Spleen (tissue), 11 donors: ENCODE measurements around the gene ABCA4. TPM values are rescaled to one million over a fixed set of nuclear protein-coding genes. Genes with fewer than 3 reads are reported as not detected.

Experiments used
- DNase-seq: peaks from one replicate; pipeline ENCODE4 v3.0.0-alpha.2; 2020
- H3K27ac ChIP-seq, 8 donors: fragments of 200-600 bp; sonication (generic) in 7 of 8; 1 replicate in 4 of 8; 2 replicates in 4 of 8; pipeline versions ENCODE4 v1.5.0 to v1.8.0; 2016 to 2021; ENCODE audit warnings: inconsistent platforms in 4 of 8, mild to moderate bottlenecking in 4 of 8, moderate library complexity in 1 of 8
- H3K27me3 ChIP-seq, 7 donors: fragments of 200-600 bp; sonication (generic) in 6 of 7; replicated peaks in 1 of 7; 1 replicate in 4 of 7; 2 replicates in 3 of 7; pipeline versions ENCODE4 v1.5.0 to v1.8.0; 2016 to 2021; ENCODE audit warnings: inconsistent platforms in 3 of 7, mild to moderate bottlenecking in 1 of 7
- H3K36me3 ChIP-seq, 6 donors: fragments of 200-600 bp; sonication (generic) in 5 of 6; 1 replicate in 4 of 6; 2 replicates in 2 of 6; pipeline versions ENCODE4 v1.5.0 to v1.8.0; 2016 to 2021; ENCODE audit warnings: inconsistent platforms in 2 of 6
- H3K4me1 ChIP-seq, 6 donors: fragments of 200-600 bp; sonication (generic) in 5 of 6; 1 replicate in 3 of 6; 2 replicates in 3 of 6; pipeline versions ENCODE4 v1.5.0 to v1.8.0; 2016 to 2021; ENCODE audit warnings: inconsistent platforms in 3 of 6
- H3K4me3 ChIP-seq, 8 donors: fragments of 200-600 bp; sonication (generic) in 7 of 8; 1 replicate in 4 of 8; 2 replicates in 4 of 8; pipeline versions ENCODE4 v1.5.0 to v1.8.0; 2016 to 2021; ENCODE audit warnings: inconsistent platforms in 4 of 8, mild to moderate bottlenecking in 4 of 8, moderate library complexity in 2 of 8
- H3K9me3 ChIP-seq, 8 donors: fragments of 200-600 bp; sonication (generic) in 7 of 8; 1 replicate in 4 of 8; 2 replicates in 4 of 8; pipeline versions ENCODE4 v1.5.0 to v1.8.0; 2016 to 2021; ENCODE audit warnings: inconsistent platforms in 4 of 8
- CTCF ChIP-seq, 11 experiments: fragments of 200-600 bp in 7 of 11; fragments of 450-650 bp in 4 of 11; sonication (generic) in 4 of 11; IDR thresholded peaks in 8 of 11; conservative IDR thresholded peaks in 3 of 11; 1 replicate in 7 of 11; 2 replicates in 4 of 11; pipeline versions ENCODE4 v1.4.0 to v1.8.0; 2016 to 2021; ENCODE audit warnings: antibody characterized with exemption in 11 of 11, inconsistent platforms in 4 of 11, mild to moderate bottlenecking in 1 of 11
- POLR2A ChIP-seq, 3 donors: fragments of 450-650 bp; IDR thresholded peaks; one replicate each; pipeline ENCODE4 v1.5.1; 2017; ENCODE audit warnings: antibody characterized with exemption in 3 of 3, mild to moderate bottlenecking in 1 of 3
- POLR2AphosphoS5 ChIP-seq, 3 donors: sonication (generic); formaldehyde crosslinking; IDR thresholded peaks; one replicate each; pipeline ENCODE4 v1.5.1; 2017; ENCODE audit warnings: antibody characterized with exemption in 3 of 3
- WGBS, 5 donors: extraction: QIAGEN DNeasy Blood & Tissue Kit in 3 of 5; methylation state at CpG; one replicate each; pipeline versions ENCODE4 v1.1.5 to v1.1.7; 2013 to 2018; 5-methylcytosine and 5-hydroxymethylcytosine counted together
- intact Hi-C: fragments of 100-400 bp; cut with DNase I; formaldehyde crosslinking; loops from one replicate; pipeline ENCODE4 v1.15.0; 2023; ENCODE audit warnings: low total_unique reads
- polyA plus RNA-seq, 3 donors: library from polyadenylated mRNA; stranded (reverse); fragments of 200-250 nt; gene quantifications; one replicate each; pipeline ENCODE4 v1.2.1, GENCODE V29; 2013
- total RNA-seq, 7 donors: library from RNA; depleted of rRNA in 3 of 7; stranded (reverse); fragments of >200 nt in 3 of 7; fragmentation: NEBNext Ultra II Directional in 4 of 7; extraction: Animal tissue kit (Norgen Biotek cat#: 25700) in 4 of 7; gene quantifications; one replicate each; pipeline versions ENCODE4 v1.1.0 to v1.2.1, GENCODE V29; 2016 to 2021
- donor health status: healthy with polysubstance abuse.
- donor health status: DM: no; HTN: no; CAD: no; lungs with moderate emphysema.
- donor health status: DM: no; HTN: no; CAD: no.
- donor health status: Bipolar disorder and iron deficiency.
- donor health status: healthy.
- donor health status: DM: no; HTN: no; CAD: no.
- donor health status: DM: yes; HTN: yes; CAD: no.

The ABCA4 gene
- total and polyA plus RNA-seq, 10 donors: 0.04 to 0.64 (median 0.24) TPM

GRCh38 chr1:93960641-93961147, 160.3 kb downstream of the ABCA4 start:
- H3K27me3 ChIP-seq: no peaks in the 10 kb centered on the region
- peaks cover 5 to 20% (median 13%) of the 10 kb centered on the region in 8 donors for H3K9me3 ChIP-seq
- intact Hi-C loops: no loop called here
- peak overlapping the region in 1 of 8 donors; percentile 11 for H3K27ac ChIP-seq
- H3K36me3 ChIP-seq: no peaks in the 10 kb centered on the region
- WGBS, 5 donors: 61 to 73% (median 70%) methylated on average over 3 of the region's 3 CpGs
- DNase-seq: no peak
- no peak for TF ChIP-seq POLR2A (IDR thresholded peaks at IDR 0.05)
- TF ChIP-seq CTCF (IDR thresholded peaks at IDR 0.05 in 8 of 11, conservative IDR thresholded peaks at IDR 0.05 in 3 of 11): no peak
- TF ChIP-seq POLR2AphosphoS5 (IDR thresholded peaks at IDR 0.05): no peak
- H3K4me3 ChIP-seq: no peak overlapping the region
- H3K4me1 ChIP-seq: peaks cover 0 to 6% (median 0%) of the 10 kb centered on the region in 6 donors

GRCh38 chr1:93959413-93959812, 161.5 kb downstream of the ABCA4 start:
- Histone ChIP-seq H3K9me3 (peaks cover 10 to 32% (median 25%) of the 10 kb centered on the region in 8 donors), H3K27ac (no peak overlapping the region), H3K4me1 (peaks cover 0 to 6% (median 0%) of the 10 kb centered on the region in 6 donors), H3K27me3 (no peaks in the 10 kb centered on the region), H3K4me3 (no peak overlapping the region), H3K36me3 (no peaks in the 10 kb centered on the region)
- intact Hi-C loops: no loop called here
- WGBS, 5 donors: 56 to 78% (median 72%) methylated on average over 5 of the region's 5 CpGs
- TF ChIP-seq POLR2A (IDR thresholded peaks at IDR 0.05): no peak
- no peak for TF ChIP-seq POLR2AphosphoS5 (IDR thresholded peaks at IDR 0.05)
- no peak for TF ChIP-seq CTCF (IDR thresholded peaks at IDR 0.05 in 8 of 11, conservative IDR thresholded peaks at IDR 0.05 in 3 of 11)
- DNase-seq: no peak

GRCh38 chr1:93958726-93959100, 162.2 kb downstream of the ABCA4 start:
- no peak overlapping the region for H3K4me3 ChIP-seq
- peaks cover 10 to 39% (median 32%) of the 10 kb centered on the region in 8 donors for H3K9me3 ChIP-seq
- H3K36me3 ChIP-seq: no peaks in the 10 kb centered on the region
- H3K27ac ChIP-seq: peak overlapping the region in 1 of 8 donors; percentile 49
- H3K4me1 ChIP-seq: peaks cover 0 to 6% (median 0%) of the 10 kb centered on the region in 6 donors
- intact Hi-C loops: no loop called here
- no peak for DNase-seq
- no peaks in the 10 kb centered on the region for H3K27me3 ChIP-seq
- 14 to 44% (median 30%) methylated on average over 1 of the region's 1 CpG for WGBS, 5 donors
- TF ChIP-seq POLR2AphosphoS5 (IDR thresholded peaks at IDR 0.05) (no peak), POLR2A (IDR thresholded peaks at IDR 0.05) (no peak), CTCF (IDR thresholded peaks at IDR 0.05 in 8 of 11, conservative IDR thresholded peaks at IDR 0.05 in 3 of 11) (no peak)

GRCh38 chr1:93958032-93958725, 162.8 kb downstream of the ABCA4 start:
- no peak for DNase-seq
- Histone ChIP-seq H3K36me3 (no peaks in the 10 kb centered on the region), H3K4me3 (no peak overlapping the region), H3K27ac (peak overlapping the region in 3 of 8 donors; percentile 26 to 49 (median 45)), H3K27me3 (no peaks in the 10 kb centered on the region), H3K4me1 (peaks cover 0 to 6% (median 0%) of the 10 kb centered on the region in 6 donors), H3K9me3 (peaks cover 10 to 45% (median 37%) of the 10 kb centered on the region in 8 donors)
- intact Hi-C loops: no loop called here
- TF ChIP-seq CTCF (IDR thresholded peaks at IDR 0.05 in 8 of 11, conservative IDR thresholded peaks at IDR 0.05 in 3 of 11): no peak
- WGBS, 5 donors: 33 to 87% (median 71%) methylated on average over 1 of the region's 1 CpG
